Suprapubic skin (tissue), 4 donors: ENCODE data around the gene F7.

ENCODE experiments used
- CTCF ChIP-seq, 2 donors: fragments of 200-600 bp in 1 of 2; fragments of 450-650 bp in 1 of 2; sonication (generic) in 1 of 2; IDR thresholded peaks; one replicate each; pipeline ENCODE4 v1.5.1; 2016 to 2019; ENCODE audit warnings: antibody characterized with exemption in 2 of 2, mild to moderate bottlenecking in 1 of 2, moderate library complexity in 1 of 2
- POLR2A ChIP-seq, 2 donors: fragments of 450-650 bp; IDR thresholded peaks; one replicate each; pipeline ENCODE4 v1.6.1; 2017; ENCODE audit warnings: antibody characterized with exemption in 2 of 2, mild to moderate bottlenecking in 2 of 2, moderate library complexity in 2 of 2
- POLR2AphosphoS5 ChIP-seq, 3 donors: sonication (generic); formaldehyde crosslinking; IDR thresholded peaks; one replicate each; pipeline ENCODE4 v1.6.1; 2017; ENCODE audit warnings: antibody characterized with exemption in 3 of 3

- TF ChIP-seq POLR2A (IDR thresholded peaks at IDR 0.05) (no peak), CTCF (IDR thresholded peaks at IDR 0.05) (no peak), POLR2AphosphoS5 (IDR thresholded peaks at IDR 0.05) (no peak)
Observed at GRCh38 chr13:113086031-113086750, 19.4 kb upstream of the F7 start.
